DOHH2 (cell line): ENCODE measurements around the gene BIRC3.

Experiments
- CTCF ChIP-seq: fragments of 200-600 bp; sonication (generic); IDR thresholded peaks from one replicate; pipeline ENCODE4 v1.5.1; 2014; ENCODE audit warnings: antibody characterized with exemption, mild to moderate bottlenecking, low read depth, low read length; ENCODE audit not compliant: poor library complexity, severe bottlenecking
- EZH2phosphoT487 ChIP-seq: fragments of 200-600 bp; sonication (generic); IDR thresholded peaks from 2 replicates; pipeline ENCODE4 v1.6.1; 2017; ENCODE audit warnings: borderline replicate concordance, mild to moderate bottlenecking, antibody characterized with exemption, low read length, moderate library complexity, mixed read lengths

GRCh38 chr11:102280245-102280833 lies 36.9 kb upstream of the BIRC3 start:
- TF ChIP-seq CTCF (no peak), EZH2phosphoT487 (no peak)
